GM04504 (cell line): ENCODE data around the gene VCPKMT.

Experiments
- DNase-seq: peaks from one replicate; pipeline ENCODE4 v3.0.0-alpha.2; 2012; ENCODE audit warnings: low read depth

VCPKMT gene

DNA sequence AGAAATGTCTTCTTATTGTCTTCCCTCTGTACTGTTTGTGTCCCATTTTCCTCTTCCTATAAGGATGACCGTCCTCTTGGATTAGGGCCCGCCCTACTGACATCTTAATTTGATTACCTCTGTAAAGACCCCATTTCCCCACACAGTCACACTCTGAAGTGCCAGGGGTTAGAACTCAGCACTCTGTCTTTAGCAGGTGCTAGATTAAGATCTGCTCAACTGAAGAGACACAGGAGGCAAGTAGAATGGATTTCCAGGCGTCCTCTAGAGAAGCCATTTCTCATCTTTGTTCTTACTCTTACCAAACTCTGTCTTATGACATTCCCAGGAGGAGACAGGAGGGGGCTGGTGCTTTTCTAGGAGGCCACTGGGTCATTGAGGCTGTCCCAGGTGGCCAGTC lies 50.8 kb downstream of the VCPKMT start:
- DNase-seq: no peak

DNA sequence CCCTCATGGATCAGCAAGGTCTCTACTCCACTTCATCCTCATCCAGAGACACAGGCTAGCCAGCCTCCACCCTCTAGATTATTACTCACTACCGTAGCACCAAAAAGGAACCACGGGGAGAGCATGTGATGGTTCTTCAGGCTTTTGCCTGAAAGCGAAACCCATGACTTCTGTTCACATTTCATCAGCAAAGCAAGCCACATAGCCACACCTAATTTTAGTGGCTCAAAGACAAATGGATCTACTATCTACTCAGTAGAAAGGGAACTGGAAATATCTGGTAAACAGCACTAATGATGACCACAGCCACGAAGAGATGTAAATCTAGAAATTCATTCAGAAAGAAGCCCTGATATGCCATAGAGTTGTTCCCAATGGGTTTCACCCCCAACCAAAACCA lies 51.4 kb downstream of the VCPKMT start:
- no peak for DNase-seq

DNA sequence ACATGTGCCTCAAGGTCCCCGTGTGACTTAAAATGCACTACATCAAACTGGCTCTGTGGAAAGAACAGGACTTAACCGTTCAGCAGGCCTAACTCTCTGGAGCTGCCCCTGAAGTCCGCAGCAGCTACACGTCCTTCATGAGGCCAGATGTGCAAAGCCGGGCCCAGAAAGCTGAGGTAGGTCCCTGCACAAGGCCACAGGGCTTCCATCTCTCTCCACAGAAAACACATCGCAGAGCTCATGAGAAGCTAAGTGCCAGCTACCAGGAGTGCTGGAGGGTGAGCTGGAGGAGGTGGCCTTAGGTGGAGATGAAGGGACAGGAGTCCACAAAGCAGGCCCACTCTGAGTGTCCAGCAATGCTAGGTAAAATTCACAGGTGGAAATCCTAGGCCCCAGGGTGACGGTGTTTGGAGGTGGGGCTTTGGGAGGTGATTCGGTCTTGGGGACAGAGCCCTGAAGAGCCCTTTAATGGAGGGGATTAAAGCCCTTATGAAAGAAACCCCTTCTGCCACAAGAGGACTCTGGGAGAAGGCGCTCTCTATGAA lies 52.4 kb downstream of the VCPKMT start:
- DNase-seq: no peak

DNA sequence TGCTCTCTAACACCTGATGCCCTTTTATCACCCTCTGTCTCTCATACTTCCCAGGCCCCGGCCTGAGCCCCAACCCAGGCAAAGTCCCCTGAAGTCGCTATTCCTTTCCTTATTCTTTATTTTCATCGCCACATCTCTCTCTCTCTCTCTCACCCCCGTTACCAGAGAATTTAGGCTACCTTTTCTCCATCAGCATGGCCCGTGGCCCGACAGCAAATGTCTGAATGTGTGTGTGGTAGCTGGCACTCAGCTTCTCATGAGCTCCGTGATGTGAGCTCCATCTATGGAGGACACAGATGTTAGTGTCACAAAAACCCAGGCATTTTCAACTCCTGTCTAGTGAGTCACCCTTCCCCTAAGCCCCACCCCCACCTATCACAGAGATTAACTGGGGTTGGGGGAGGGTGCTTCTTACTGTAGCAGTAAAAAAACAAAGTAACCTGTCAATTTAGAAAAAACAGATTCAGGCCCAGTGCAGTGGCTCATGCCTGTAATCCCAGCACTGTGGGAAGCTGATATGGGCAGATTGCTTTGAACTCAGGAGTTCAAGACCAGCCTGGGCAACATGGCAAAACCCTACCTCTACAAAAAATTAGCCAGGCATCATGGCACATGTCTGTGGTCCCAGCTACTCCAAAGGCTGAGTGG lies 53.8 kb downstream of the VCPKMT start:
- no peak for DNase-seq

DNA sequence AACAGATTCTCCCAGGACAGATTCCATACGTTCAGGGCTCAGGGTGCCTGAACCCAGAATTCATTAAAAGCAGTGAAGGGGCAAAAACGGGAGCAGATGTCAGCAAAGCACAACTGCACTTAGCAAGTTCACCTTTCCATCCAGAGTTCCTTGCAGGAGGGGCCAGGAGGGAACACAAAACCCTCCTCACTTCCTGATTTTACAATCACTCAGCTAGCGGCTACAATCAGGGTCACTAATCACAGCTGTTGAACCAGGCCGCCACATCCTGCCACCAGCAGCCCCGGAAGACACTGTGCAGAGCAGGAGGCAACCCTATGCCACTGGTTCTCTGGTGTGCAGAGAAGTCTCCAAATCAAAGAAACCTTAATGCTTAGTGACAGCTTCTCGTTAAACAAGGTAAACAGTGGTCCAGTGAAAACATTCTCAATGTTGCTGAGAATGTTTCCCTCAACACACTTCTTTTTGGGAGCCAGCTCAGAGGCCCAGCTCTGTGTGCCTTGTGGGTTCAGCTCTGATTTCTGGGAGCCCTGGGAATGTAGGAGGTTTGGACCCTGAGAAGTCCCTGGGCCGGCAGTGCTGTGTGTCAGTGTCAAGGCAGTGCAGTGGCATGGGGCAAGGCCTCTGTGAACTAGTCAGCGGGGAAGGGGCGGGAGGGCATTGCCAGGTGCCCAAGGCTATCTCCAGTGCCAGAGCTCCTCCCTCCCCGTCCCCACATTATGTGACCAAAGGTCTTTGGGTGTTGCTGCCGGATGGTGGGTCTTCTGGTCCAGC lies 54.5 kb downstream of the VCPKMT start:
- no peak for DNase-seq

DNA sequence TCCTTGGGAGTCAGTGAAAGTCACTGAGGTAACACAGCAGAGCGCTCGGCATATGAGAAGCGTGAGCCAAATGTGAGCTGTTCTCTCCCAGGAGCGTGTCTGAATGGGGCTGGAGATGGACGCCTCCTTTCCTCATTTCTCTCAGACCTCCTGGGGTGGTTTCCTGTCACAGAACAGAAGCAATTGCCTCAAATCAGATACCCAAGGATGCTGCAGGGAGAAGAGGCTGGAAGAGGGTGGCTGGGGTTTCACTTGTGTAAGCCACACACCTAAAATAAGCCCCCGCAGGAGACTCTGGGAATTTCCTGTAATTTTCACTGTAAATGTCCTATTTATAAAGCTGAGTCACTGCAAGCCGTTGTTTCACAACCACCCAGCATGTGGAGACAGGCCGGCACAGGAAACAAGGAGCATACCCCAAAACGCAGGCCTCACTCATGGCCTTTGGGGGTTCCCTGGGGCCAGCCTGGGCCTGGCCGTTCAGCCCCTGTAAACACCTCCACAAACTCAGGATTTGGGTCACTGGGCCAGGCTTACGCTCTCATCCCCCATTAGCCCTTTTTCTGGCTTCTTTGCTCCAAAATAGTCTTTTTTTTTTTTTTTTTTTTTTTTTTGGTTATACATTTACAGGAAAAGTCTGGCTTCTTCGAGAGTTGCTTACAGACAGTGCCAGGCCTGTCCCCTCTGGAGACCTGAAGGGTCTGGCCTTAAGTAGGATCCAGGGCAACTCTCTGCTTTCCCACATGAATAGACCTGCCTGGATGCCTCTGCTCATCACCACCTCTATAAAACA lies 55.3 kb downstream of the VCPKMT start:
- peak; percentile 88 for DNase-seq

DNA sequence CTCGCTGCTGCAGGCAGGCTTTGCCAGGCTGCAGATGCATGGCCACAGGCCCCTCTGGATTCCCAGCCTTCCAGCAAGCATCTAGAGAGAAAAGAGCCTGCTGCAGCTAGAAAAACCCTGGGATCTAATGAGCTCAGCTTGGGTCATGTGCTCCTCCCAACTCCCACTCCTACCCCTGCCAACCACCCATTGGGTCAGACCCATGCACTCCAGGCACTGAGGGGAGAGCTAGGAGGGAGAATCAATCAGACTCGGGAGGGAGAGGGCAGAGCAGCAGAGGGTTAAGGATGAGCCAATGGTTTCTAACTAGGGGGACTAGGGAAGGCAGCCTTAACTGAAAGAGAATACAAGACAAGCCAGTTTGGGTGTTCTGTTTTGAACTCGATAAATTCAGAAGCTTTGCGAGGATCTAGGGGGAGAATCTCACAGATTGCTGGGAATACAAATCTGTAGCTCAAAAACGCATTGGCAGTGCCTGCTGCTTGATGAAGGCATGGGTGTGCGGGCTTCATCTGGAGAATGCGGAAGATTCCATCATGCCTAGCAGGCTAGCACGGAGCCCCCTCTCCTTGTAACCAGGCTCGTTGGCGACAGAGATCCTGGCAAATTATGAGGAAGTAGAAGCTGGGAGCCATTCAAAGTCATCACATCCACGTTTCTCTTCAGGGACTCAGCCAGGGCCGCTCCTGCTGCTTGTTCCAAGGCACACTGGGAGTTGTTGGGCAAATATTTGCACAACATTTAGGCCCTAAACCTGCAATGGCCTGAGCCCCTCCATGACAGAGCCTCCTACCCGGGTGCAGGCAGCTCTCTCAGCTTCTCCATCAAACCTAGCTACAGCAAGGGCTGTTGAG lies 56.4 kb downstream of the VCPKMT start:
- DNase-seq: no peak
